ENCODE results near the gene SUSD4. TPM values are rescaled to one million over a fixed set of nuclear protein-coding genes. Genes with fewer than 3 reads are reported as not detected.

SUSD4 gene
- total RNA-seq, 1 donor from 2014 or later: 3.5 TPM

DNA sequence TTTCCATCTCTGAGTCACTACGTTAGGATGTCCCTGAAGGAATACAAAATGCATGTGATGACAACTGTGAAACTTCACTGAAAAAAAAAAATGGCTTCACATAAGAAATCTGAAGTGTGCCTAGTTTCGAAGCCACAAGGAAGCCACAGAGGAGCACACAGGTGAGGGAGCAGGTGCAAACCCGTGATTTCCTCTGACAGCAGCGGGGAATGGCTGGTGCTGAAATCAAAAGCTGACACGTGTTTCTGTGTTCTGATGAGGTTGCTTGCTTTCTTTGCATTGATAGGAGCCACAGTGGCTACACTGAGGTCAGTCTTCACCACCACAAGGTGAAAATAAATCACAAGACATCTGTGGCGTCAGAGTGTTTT is 115.2 kb downstream of the SUSD4 start:
- Mint-ChIP-seq H3K36me3 (no peaks in the 10 kb centered on the region), H3K27ac (no peak overlapping the region), H3K4me1 (peaks cover 2% of the 10 kb centered on the region), H3K27me3 (ENCODE audit: insufficient read depth, low read depth) (peaks cover 5% of the 10 kb centered on the region), H3K9me3 (no peaks in the 10 kb centered on the region), H3K4me3 (no peak overlapping the region)
- TF ChIP-seq EZH2 (IDR thresholded peaks at IDR 0.05) (no peak), CTCF (IDR thresholded peaks at IDR 0.05) (no peak), EZH2phosphoT487 (IDR thresholded peaks at IDR 0.05) (no peak)
- no peak for DNase-seq (ENCODE audit: low spot score)
- no peak overlapping the region for H3K4me3 ChIP-seq
- no peaks in the 10 kb centered on the region for H3F3A ChIP-seq (ENCODE audit: low read depth)
- H3K9me3 ChIP-seq (ENCODE audit: low read depth): no peaks in the 10 kb centered on the region
- H3K4me2 ChIP-seq: no peak overlapping the region
- no peak overlapping the region for H2AFZ ChIP-seq (replicated peaks)
- peaks cover 5% of the 10 kb centered on the region for H3K4me1 ChIP-seq
- no peak overlapping the region for H3K27ac ChIP-seq
- no peaks in the 10 kb centered on the region for H3K27me3 ChIP-seq
- H3K9ac ChIP-seq: no peak overlapping the region
- H3K36me3 ChIP-seq: no peaks in the 10 kb centered on the region
- H3K79me2 ChIP-seq (ENCODE audit: low read depth): no peaks in the 10 kb centered on the region
- H4K20me1 ChIP-seq (ENCODE audit: low read depth): no peaks in the 10 kb centered on the region

- H3K27me3 Mint-ChIP-seq (ENCODE audit: insufficient read depth, low read depth): peaks cover 5% of the 10 kb centered on the region
- H3F3A ChIP-seq (ENCODE audit: low read depth): no peaks in the 10 kb centered on the region
These were observed 115.8 kb downstream of the SUSD4 start for GRCh38 chr1:223248001-223248769.

DNA sequence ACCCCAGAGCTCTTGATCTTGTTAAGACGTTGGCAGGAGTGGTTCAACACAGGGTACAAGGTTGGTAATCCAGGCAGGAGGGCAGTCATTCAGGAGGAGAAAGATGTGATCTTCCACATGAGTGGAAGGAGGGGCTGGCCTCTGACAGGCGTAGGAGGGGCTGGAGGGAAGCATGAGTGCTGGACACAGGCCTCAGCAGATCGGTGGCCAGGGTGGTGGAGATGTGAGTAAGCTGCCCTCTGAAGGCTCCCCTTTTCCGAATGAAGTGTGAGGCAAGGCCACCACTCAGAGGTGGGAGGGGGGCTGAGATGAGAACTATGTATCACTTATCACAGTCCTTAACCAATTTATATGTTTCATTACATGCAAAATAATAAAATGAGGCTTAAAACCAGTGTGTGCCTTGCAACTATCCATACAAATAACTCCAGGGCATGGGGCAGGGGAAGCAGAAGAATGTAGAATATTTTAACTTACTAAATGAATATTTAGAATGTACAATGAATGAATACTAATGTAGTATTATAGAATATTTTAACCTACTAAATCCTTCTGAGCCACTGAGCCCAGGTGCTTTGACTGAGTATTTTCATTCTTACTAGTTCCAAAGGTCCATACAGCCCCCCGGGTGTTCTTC is 117.4 kb downstream of the SUSD4 start:
- Mint-ChIP-seq H3K9me3 (no peaks in the 10 kb centered on the region), H3K27me3 (ENCODE audit: insufficient read depth, low read depth) (peaks cover 5% of the 10 kb centered on the region), H3K4me1 (peaks cover 2% of the 10 kb centered on the region), H3K36me3 (no peaks in the 10 kb centered on the region), H3K27ac (no peak overlapping the region), H3K4me3 (no peak overlapping the region)
- Histone ChIP-seq H3K9me3 (ENCODE audit: low read depth) (no peaks in the 10 kb centered on the region), H4K20me1 (ENCODE audit: low read depth) (no peaks in the 10 kb centered on the region), H3K36me3 (no peaks in the 10 kb centered on the region), H3K4me2 (no peak overlapping the region), H3K27ac (no peak overlapping the region), H2AFZ (replicated peaks) (no peak overlapping the region), H3K9ac (no peak overlapping the region), H3K4me1 (peaks cover 14% of the 10 kb centered on the region), H3K27me3 (no peaks in the 10 kb centered on the region), H3K79me2 (ENCODE audit: low read depth) (no peaks in the 10 kb centered on the region), H3K4me3 (no peak overlapping the region), H3F3A (ENCODE audit: low read depth) (no peaks in the 10 kb centered on the region)
- TF ChIP-seq EZH2 (IDR thresholded peaks at IDR 0.05): no peak
- TF ChIP-seq CTCF (IDR thresholded peaks at IDR 0.05): no peak
- TF ChIP-seq EZH2phosphoT487 (IDR thresholded peaks at IDR 0.05): no peak
- no peak for DNase-seq (ENCODE audit: low spot score)

More at GRCh38 chr1:223248001-223248769, 115.8 kb downstream of the SUSD4 start:
- Histone ChIP-seq H3K4me2 (no peak overlapping the region), H3K27ac (no peak overlapping the region), H3K4me3 (no peak overlapping the region), H2AFZ (replicated peaks) (no peak overlapping the region), H3K79me2 (ENCODE audit: low read depth) (no peaks in the 10 kb centered on the region), H3K27me3 (no peaks in the 10 kb centered on the region), H4K20me1 (ENCODE audit: low read depth) (no peaks in the 10 kb centered on the region), H3K4me1 (peaks cover 11% of the 10 kb centered on the region), H3K9me3 (ENCODE audit: low read depth) (no peaks in the 10 kb centered on the region), H3K36me3 (no peaks in the 10 kb centered on the region), H3K9ac (no peak overlapping the region)
- H3K4me1 Mint-ChIP-seq: peaks cover 2% of the 10 kb centered on the region
- no peaks in the 10 kb centered on the region for H3K36me3 Mint-ChIP-seq
- no peak overlapping the region for H3K4me3 Mint-ChIP-seq
- H3K9me3 Mint-ChIP-seq: no peaks in the 10 kb centered on the region
- TF ChIP-seq CTCF (IDR thresholded peaks at IDR 0.05): no peak
- TF ChIP-seq EZH2phosphoT487 (IDR thresholded peaks at IDR 0.05): no peak
- no peak for TF ChIP-seq EZH2 (IDR thresholded peaks at IDR 0.05)
- no peak for DNase-seq (ENCODE audit: low spot score)
- H3K27ac Mint-ChIP-seq: no peak overlapping the region
